NCI-H1694 (cell line): ENCODE data around the gene FMOD.
"Not testable (repeated sequence)": the region's sequence is repeated elsewhere in the genome, so short reads cannot be mapped to it uniquely, and the experiment has no call there.

Source experiments
- DNase-seq: peaks from one replicate; lab custom pipeline; 2025; lab: John Stamatoyannopoulos, UW

The FMOD gene

DNA sequence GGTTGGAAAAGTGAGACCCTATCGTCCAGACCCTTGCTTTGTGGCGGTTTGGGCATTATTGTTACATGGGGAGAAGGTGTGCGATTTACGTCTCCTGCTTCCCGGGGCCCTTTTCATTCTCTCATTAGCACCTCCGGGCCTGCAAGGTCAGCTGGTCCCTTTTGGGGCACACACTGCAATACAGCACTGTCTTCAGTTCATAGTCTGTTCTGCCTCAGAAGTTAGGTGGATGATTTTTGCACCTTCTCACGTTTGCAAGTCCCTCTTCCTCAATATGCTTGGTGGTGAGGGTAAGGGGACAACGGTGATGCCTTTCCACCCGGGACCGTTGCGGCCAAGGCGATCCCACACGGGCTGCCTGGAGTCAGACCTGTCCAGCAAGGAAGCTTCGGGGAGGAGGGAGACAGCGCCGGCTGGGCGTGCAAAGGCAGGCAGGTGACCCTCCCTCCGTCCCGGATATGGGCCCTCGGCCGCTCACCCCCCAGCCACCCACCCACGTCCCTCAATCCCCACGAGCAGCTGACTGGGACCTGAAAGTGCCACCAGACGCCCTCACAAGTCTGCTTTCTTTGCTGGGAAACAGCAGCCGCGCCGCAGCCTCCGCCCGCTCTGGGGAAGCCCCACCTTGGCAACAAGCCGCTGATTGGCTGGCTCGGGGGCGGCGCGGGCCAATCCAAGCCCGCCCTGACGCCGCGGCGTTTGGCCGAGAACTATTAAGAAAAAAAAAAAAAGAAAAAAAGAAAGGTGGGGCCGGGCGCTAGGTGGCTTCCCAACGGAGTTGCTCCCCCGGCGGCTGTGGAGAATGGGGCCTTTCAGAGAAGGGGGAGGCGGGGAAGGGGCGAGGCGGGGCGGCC is 23.9 kb downstream of the FMOD start:
- peak; percentile 87 for DNase-seq

DNA sequence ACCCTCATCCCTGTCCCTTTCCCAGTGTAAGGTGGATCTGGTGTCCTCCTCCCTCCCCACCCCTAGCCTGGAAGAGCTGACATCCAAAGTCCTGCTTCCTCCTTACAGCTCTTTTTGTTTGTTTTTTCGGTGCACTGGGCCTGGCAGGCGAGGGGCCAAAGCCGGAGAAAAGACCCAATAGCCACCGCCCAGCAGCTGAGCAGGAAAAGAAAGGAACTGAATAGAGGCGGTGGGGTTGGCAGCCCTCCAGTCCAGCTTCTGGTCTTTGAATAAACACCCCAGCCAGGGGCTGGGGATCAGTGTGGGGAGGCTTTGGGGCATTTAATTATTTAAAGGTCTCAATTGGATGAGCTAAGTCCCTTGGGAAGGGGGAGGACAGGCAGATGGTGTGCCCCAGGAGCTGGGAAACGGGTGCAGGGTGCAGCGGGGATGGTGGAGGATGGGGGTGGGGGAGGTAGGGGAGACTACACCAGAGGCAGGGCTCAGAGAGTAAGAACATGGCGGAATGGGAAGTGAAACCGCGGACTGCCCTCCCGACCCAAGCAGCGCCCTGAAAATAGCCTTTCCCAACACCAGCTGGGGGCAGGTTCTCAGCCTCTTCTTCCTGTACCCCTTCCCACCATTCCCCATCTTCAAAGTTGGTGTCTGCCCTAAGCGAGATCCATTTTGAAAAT is 25.4 kb downstream of the FMOD start:
- peak; percentile 46 for DNase-seq

DNA sequence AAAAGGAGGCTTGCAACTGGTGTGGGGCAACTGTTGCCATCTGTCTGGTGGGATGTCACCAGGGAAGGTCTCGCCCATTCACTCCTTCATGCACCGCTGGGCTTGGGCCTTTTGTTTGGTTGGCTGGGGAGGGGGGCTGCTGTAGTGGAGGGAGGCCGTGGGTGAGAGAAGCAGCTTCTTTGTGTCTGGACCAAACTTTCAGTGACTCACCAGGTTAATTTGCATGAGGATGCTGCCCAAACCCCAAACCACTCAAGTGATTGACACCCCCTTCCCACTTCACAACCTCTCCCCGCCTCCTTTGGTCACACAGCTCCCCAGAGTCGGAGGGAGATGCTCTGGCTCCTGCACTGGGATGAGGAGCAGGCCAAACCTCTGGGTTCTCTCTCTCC is 25.9 kb downstream of the FMOD start:
- DNase-seq, result peak; percentile 57

DNA sequence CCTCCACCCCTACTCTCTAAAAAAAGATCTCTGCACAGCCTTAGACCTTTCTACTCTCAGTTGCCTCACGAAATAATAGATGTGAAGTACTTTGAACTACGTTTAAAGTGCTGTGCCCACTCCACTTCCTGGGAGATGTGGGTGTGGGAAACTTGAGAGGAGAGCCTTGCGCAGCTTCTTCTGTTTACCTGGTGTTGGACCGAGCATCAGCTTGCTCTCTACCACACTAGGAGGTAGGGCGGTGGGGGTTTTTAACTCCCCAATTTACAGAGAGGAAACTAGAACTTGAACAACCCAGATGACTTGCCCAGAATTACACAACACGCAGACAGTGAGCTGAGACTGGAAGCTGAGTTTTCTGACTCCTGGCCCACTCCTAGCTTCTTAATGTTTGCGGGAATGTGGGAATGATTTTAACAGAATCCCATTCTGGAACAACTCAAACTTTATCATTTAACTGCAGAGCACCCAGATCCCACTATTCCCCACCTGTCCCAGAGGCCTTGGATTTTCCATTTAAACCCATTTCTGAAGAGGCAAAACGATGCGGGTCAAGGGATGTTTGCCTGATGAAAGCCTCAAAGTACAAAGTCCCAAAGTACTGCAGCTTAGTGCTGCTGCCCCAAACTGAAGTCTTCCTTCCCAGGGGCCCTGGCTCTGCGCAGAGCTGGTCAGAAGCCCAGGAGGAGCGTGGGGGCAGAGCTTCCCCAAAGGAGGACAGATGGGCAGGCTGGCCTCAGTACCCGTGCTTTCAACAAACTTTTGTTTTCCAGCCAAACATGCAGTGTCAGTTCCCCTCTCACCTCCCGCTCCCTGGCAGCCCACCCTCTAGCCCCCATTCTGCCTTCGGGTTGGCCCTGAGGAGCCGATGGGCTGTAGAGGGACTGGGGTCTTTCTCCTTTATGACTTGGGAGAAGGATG is 26.6 kb downstream of the FMOD start:
- no peak for DNase-seq

DNA sequence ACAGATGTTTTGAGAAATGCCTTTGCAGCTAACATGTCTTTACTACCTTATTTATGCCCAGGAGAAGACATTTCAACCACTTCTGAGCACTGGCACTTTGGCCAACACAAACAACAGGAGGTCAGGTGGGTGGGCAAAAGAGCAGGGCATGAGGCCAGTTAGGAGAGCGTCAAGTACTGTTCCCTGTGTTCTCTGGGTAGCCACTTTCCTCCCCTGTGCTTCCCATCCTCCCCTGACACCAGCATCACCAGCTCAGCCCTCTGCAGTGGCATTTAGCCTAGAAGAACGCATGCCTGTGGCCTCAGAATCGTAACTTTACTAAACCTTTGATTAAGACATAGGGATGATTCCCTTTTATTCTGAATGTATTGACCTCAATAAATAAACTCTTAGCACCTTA is 27.3 kb downstream of the FMOD start:
- no peak for DNase-seq

DNA sequence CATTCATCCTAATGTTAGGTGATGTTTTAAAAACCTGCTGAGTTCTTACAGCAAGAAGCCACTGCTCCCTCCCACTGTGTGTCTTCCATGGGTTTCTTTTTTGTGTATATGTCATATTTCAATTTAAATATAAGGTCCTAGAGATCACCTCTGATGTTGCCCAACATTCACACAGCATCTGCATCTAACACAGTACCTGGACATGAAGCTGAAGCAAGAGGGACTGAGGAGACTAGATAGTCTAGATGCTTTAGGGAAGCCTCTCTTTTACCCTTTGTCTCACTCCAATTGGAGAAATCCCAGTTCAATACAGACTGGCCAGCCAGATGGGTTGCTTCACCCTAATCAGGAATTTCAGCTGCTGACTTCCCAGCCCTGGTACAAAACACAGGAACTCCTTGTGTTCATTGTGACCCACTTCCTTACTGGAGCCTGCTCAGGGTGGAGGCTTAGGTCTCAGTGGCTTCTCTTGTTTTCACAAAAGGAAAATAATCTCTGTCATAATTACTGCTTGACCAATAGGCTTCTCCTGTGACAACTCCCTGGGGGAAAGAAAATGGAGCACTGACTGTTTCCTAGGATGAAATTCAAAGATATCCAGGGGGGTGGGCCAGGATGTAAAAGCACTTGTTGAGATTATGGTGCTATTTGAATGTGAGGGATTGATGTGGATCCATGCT is 28.3 kb downstream of the FMOD start:
- DNase-seq, result no peak

DNA sequence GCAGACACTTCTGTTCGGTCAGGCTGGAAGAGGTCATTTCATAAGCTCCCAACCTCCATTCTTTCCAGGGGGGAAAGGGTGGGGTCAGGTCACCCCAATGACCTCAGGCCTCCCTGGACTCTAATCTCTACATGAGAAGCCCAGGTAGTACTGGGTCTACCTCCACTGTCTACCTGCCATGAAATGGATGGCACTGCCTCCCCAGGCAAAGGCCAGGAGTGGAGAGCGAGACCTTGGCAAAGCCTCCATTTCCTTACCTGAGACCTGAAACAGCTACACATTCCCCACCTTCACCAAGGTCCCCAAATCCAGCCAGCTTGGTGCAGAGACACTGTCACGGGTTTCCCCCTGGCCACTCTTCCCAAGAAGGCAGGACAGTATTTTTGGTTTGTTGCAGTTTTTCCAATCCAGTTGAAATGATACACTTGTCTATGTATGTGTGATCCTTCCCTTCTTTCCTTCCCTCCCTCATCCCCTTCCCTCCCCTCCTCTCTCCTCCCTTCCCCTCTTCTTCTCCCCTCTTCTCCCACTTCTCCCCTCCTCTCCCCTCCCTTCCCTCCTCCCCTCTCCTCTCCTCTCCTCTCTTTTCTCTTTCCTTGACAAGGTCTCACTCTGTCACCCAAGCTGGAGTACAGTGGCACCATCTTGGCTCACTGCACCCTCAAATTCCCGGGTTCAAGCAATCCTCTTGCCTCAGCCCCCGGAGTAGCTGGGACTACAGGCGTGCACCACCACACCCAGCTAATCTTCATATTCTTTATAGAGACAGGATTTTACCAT is 29.5 kb downstream of the FMOD start:
- no peak for DNase-seq

DNA sequence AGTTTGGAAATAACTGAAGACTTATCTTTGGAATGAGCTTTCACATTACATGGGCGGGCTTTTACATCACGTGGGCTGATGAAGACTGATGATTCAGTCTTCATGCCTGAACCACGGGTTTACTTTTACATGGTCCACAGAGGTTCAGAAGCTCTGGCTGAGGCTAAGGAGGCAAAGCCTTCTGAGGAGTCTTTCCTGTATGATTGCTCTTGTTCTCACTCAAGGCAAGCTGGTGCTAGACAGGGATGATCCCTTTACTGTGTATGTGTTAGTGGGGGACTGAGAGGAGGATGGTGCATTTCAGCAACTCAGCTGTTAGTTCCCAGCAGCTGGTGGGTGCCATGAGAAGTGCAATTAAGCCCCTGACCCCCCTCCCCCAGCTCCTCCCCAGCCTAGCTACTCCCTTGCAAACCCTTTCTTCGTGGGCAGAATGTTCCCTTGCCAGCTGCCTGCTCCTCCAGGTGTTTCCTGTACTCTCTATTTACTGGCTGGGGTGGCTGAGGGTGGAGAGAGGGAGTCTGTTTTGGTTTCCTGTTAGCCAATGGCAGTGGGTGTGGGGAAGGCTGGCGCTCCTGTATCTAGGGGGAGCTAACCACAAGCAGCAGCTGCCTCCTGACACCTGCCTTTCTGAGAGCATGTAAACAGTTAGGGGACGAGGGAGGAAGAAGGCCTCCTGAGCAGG is 30.2 kb downstream of the FMOD start:
- peak; percentile 33 for DNase-seq

DNA sequence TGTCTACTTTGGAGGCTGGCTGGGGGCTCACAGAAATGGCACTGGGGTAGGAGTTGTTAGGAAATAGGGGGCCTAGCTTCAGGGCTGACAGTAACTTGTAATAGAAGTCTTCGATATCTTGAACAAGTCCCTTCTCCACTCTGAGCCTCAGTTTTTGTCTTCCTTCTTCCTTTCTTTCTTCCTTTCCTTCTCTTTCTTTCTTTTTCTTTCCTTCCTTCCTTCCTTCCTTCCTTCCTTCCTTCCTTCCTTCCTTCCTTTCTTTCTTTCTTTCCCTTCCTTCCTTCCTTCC is 32.7 kb downstream of the FMOD start:
- no peak for DNase-seq

DNA sequence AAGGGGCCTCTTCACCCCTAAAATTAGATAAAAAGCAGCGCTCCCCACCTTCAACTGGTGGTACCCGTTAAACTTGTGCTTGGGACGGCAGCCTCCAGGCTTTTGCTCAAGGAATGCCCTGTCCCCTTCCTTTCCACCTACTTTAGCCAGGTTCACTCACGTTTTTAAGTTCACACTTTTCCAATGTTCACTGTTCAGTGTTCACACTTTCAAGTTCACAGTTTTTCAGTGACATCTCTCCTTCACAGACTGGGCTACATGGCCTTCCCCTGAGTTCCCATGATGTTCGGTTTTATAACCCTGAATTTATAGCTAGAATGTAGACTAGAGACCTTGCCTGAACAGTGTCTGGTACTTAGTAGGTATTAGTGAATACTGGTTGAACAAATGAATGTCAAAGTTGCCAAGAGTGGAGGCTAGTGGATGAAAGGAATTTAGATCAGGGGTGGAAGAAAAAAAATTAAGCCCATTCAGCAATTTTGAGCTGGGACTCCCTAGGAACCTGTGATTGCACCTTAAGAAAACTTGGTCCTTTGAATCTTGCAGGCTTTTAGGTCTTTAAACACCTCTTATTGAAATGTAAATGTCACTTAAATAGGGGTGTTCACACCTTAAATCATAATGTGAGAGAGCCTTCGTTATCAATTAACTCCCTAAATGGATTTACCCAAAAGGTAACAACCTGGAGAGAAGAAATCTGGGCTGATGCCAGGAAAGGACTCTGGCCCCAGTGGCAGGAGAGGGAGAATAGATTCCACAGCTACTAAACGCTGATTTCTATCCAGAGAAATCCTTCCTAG is 33.3 kb downstream of the FMOD start:
- no peak for DNase-seq

DNA sequence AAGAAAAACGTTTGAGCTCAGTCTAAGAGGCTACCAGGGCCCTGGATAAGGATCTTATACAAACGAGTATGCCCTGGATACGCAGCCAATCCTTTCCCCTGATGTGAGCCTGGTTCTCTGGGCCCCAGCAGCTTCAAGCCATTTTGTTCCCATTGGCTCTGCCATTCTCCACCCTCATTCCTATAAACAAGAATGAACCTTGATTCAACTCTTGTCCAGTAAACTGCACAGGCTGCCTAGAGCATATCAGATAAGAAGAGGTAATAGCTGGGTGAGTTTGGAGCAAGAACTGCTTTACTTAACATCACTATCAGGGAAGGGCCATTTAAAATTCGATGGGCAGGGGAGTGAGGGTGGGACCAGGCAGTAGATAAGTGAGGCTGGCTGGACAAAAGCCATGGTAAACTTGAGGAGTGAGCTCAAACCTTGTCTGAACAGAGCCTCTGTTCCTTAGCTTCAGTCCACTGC is 34.3 kb downstream of the FMOD start:
- DNase-seq, result no peak

DNA sequence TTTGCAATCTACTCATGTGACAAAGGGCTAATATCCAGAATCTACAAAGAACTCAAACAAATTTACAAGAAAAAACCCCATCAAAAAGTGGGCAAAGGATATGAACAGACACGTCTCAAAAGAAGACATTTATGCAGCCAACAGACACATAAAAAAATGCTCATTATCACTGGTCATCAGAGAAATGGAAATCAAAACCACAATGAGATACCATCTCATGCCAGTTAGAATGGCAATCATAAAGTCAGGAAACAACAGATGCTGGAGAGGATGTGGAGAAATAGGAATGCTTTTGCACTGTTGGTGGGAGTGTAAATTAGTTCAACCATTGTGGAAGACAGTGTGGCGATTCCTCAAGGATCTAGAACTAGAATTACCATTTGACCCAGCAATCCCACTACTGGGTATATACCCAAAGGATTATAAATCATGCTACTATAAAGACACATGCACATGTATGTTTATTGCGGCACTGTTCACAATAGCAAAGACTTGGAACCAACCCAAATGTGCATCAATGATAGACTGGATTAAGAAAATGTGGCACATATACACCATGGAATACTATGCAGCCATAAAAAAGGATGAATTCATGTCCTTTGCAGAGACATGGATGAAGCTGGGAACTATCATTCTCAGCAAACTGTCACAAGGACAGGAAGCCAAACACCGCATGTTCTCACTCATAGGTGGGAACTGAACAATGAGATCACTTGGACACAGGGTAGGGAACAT is 36.7 kb downstream of the FMOD start:
- not testable (repeated sequence) for DNase-seq

DNA sequence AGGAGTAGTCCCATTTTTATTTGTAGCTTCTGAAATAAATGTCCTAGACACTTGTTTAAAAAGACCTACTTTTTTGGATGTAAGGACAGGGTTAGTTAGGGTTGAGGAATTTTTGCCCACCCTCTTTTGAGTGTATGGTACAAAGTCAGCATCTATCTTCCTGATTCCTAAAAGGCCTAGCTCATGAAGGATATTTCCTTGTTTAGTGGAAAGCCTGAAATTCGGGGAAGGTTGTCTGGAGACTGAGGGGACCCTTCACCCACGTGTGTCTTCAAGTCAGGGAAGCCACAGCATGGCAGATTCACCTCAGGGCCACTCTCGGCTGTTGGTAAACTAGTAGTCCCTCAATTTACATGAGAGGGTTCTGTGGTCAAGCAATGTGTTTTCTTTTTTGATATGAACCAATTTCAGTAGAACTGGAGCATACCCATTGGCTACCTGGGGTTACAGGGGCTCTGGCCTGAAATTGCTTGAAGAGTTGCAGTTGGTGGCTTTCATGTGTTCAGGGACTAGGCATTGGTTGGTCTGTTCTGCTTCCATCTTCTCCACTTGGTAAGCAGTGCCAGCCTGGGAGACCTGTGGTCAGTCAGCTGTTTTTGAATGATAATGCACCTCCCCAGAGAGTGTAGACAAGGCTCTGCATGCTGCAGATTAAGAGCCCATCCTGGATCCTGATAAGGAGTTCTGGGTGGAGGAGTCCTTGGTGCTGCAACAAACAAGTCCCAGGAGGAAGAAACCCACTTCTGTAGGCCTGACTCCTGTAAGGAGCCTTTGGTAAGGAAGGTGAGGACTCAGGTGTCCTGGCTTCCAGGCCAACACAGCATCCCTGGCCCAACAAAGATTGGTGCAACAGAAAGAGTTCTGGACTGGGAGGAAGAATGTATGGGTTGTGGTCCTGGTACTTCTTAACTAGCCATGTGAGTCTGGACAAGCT is 39.3 kb downstream of the FMOD start:
- DNase-seq, result no peak

DNA sequence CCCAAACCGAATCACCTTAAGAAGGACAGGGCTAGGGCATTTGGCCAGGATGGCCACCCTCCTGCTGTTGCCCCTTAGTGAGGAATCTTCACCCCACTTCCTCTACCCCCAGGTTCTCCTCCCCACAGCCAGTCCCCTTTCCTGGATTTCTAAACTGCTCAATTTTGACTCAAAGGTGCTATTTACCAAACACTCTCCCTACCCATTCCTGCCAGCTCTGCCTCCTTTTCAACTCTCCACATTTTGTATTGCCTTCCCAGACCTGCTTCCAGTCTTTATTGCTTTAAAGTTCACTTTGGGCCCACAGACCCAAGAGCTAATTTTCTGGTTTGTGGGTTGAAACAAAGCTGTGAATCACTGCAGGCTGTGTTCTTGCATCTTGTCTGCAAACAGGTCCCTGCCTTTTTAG is 42.0 kb downstream of the FMOD start:
- DNase-seq, result no peak

DNA sequence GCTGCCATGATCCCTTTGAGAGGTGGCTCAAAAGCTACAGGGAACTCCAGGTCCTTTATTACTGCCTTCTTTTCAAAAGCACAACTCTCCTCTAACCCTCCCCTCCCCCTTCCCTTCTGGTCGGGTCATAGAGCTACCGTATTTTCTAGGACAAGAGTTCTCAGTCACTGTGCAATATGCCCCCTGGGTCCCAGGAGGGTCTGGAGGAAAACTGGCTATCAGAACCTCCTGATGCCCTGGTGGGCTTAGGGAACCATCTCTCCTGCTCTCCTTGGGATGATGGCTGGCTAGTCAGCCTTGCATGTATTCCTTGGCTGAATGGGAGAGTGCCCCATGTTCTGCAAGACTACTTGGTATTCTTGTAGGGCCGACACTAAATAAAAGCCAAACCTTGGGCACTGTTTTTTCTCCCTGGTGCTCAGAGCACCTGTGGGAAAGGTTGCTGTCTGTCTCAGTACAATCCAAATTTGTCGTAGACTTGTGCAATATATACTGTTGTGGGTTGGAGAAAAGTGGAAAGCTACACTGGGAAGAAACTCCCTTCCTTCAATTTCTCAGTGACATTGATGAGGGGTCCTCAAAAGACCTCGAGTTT is 42.5 kb downstream of the FMOD start:
- DNase-seq, result no peak

DNA sequence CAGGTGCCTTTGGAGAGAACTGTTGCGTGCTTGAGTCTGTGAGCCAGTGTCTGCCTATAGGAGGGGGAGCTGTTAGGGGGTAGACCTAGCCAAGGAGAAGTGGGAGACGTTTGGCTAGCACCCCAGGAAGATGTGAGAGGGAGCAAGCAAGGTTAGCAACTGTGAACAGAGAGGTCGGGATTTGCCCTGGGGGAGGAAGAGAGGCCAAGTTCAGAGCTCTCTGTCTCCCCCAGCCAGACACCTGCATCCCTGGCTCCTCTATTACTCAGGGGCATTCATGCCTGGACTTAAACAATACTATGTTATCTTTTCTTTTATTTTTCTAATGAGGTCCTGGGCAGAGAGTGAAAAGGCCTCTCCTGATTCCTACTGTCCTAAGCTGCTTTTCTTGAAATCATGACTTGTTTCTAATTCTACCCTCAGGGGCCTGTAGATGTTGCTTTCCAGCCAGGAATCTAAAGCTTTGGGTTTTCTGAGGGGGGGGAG is 43.2 kb downstream of the FMOD start:
- no peak for DNase-seq

DNA sequence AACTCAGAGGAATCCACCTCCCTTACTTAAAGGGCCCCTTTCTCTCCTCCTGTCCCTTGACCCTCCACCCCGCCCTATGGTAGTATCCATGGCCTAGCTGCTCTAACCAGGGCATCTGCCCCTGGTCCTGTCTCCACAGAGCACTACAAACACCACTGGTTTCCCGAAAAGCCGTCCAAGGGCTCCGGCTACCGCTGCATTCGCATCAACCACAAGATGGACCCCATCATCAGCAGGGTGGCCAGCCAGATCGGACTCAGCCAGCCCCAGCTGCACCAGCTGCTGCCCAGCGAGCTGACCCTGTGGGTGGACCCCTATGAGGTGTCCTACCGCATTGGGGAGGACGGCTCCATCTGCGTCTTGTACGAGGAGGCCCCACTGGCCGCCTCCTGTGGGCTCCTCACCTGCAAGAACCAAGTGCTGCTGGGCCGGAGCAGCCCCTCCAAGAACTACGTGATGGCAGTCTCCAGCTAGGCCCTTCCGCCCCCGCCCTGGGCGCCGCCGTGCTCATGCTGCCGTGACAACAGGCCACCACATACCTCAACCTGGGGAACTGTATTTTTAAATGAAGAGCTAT is 43.9 kb downstream of the FMOD start:
- no peak for DNase-seq
